GM03348 (cell line): ENCODE data around the gene RHOJ.
"Not testable (repeated sequence)": the region's sequence is repeated elsewhere in the genome, so short reads cannot be mapped to it uniquely, and the experiment has no call there.

Experiments used
- DNase-seq: peaks from one replicate; pipeline ENCODE4 v3.0.0; 2012; ENCODE audit warnings: low spot score

The RHOJ gene

DNA sequence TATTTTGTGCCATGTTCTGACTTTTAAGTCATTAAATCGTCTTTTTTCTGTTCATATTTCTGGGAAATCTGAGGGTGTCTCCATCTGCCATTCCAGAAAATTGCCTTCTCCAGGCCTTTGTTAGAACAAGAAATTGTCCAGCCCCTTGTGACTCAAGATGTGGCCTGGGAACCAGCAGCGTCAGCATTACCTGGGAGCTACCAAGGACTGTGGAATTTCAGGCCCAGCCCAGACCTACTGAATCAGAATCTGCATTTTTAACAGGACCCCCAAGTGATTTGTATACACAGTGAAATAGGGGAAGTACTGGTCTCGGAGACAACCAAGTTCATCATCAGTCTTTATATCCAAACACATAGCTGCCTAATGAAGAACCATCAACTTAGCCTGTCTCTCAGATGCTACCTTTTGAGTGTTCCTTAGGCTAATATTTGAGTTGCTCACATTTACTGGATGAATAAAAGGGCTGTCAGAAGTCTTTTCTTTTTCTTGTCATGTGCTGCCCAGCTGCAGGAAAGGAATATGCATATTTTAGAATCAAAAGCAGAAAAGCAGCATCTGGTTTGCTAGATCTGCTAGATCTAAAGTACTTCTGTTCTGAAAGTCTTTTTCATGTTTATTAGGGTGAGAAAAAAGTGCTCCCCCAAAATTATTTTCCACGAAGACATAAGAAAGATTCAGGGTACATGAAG lies 93.3 kb downstream of the RHOJ start:
- no peak for DNase-seq

GRCh38 chr14:63299351-63300110 lies 95.3 kb downstream of the RHOJ start:
- DNase-seq: no peak

GRCh38 chr14:63300854-63301253 lies 96.6 kb downstream of the RHOJ start:
- DNase-seq: no peak

DNA sequence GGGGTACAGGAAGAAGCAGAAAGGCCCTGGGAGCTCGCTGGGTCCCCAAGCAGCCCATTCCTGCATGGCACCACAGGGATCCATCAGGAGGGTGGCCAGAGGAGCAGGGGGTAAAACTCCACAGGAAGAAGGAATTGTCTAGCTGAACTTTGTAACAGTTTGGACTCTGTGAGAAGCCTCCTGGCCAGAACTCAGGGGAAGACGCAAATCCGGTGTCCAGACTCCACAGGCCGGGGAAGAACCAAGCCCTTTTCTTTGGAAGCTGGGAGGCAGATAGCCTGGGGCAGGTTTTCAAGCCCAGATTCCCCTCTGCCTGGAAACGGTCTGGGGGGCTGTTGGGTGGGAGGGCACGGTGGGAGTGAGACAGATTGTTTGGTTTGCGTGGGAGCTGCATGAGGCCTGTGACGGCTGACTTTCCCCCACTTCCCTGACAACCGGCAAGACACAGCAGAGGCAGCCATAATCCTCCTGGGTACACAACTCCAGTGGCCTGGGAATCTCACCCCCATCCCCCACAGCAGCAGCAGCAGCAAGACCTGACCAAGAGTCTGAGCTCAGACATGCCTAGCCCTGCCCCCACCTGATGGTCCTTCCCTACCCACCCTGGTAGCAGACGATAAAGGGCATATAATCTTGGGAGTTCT lies 97.8 kb downstream of the RHOJ start:
- DNase-seq: no peak

GRCh38 chr14:63304429-63304828 lies 100.2 kb downstream of the RHOJ start:
- not testable (repeated sequence) for DNase-seq

GRCh38 chr14:63308723-63309317 lies 104.6 kb downstream of the RHOJ start:
- DNase-seq: peak; percentile 40

GRCh38 chr14:63318835-63319234 lies 114.6 kb downstream of the RHOJ start, which contains the start of gene GPHB5:
TSS of gene GPHB5 (minus strand) at chr14:63318935. CDS start at chr14:63317849, 1,086 bp downstream.
- no peak for DNase-seq

DNA sequence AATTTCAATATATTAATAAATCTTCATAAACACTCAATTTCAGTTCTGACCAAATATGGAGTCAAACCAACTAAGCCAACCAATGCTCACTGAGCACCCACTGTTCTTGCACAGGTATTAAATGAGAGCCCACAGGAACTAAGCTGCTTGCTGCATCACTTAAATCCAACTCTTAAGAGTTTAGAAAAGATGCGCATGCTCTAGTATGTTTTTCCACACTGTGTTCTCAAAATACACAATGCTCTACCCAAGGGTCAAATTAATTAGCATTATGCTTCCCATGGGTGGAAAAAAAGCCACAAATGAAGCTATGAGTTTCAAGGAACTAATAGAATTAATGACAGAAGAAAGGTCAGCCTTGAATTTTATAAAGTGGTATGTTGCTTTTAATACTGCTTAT lies 118.2 kb downstream of the RHOJ start:
- no peak for DNase-seq

DNA sequence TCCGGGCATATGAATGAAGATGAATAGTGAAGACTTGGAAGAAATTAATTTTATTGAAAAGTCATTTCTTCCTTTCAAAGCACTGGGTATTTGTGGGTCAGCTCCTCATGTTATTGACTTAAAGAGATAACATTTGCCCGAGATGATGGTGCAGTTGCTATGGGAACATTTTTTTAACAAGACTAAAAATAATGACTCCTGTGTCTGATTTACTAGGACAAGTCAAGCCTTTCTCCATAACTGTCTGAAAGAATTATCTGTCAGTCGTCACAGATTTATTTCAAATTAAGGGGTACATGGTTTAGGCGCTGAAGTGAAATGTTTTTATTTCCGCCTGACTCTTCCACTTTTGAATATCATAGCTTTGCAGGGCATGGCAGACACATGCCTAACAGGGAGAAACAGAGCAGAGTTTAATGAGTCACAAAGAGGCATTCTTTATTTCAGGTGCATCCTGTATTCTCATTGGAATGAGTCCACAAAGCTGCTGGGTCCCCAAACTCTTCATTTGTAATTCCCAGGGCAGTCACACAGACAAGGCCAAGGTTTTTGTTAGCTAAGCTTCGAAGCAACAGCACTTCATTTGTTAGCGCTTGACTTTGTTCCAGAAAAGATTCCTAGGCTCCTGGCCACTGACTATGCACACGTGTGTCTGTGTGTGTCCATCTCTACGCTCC lies 118.8 kb downstream of the RHOJ start:
- DNase-seq: no peak

DNA sequence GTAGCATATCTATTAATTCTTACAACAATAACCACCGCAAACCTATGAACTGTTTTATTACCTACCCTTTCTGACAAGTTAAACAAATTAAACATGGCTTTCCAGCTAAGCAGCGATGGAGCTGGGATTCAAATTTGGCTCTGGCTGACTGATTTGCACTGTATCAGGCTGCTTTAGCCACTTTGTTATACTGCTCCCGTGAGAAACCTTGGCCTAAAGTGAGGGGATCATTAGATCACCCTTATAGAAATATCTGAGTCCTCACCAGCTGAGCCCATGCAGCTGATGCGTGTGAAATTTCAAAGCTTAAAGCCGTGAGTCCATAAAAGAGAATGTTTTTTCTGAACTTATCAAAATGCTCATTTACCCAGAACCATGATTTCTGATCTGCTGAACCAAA lies 122.6 kb downstream of the RHOJ start:
- no peak for DNase-seq

- no peak for DNase-seq
Observed at GRCh38 chr14:63328787-63329737, 124.8 kb downstream of the RHOJ start.

GRCh38 chr14:63342371-63342770 lies 138.1 kb downstream of the RHOJ start:
- no peak for DNase-seq
